ENCODE measurements around the gene RPS18. TPM values are rescaled to one million over a fixed set of nuclear protein-coding genes. Genes with fewer than 3 reads are reported as not detected.

The RPS18 gene
- 5,390 and 8,802 TPM in 2 replicates for total RNA-seq

DNA sequence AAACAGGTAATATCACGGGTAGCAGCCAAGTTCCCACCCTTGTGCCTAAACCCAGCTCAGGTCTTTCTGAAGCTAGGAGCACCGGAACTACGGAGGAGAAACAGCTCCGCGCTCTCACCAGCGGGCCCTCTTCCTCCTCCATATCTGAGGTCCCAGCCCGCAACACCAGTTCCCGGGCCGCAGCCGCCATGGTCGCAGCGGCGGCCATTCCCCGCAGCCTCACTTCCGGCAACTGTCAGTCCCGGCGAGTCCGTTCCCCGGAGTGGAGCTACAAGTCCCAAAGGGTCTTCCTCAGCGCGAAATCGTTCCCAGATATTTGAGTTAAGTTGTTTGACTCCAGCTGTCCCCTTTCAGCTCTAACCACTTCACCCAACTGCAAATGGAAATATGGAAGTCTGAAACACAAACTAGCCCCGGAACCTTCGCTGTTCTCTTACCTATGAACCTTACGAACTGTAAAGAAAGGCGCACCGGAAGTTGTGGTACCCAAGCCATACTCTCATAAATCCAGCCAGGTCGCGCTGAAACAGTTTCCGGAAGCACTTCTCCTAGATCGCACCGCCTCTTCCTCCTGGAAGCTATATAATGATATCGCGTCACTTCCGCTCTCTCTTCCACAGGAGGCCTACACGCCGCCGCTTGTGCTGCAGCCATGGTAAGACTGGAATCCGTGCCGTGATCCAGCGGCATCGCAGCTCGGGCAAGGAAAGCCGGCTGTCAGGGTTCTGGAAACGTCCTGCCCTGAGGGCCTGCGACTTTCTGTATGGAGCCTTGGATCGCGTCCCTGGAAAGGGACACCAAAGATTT lies at the start of gene RPS18, which contains the start of gene VPS52:
Gene RPS18, plus strand, starts transcription at position 608 of the 807 bp plus-strand sequence. Its CDS starts 45 bp downstream, at position 653.
Gene VPS52, minus strand, starts transcription at position 409 of the 807 bp plus-strand sequence. Its CDS starts 201 bp downstream, at position 208.

DNA sequence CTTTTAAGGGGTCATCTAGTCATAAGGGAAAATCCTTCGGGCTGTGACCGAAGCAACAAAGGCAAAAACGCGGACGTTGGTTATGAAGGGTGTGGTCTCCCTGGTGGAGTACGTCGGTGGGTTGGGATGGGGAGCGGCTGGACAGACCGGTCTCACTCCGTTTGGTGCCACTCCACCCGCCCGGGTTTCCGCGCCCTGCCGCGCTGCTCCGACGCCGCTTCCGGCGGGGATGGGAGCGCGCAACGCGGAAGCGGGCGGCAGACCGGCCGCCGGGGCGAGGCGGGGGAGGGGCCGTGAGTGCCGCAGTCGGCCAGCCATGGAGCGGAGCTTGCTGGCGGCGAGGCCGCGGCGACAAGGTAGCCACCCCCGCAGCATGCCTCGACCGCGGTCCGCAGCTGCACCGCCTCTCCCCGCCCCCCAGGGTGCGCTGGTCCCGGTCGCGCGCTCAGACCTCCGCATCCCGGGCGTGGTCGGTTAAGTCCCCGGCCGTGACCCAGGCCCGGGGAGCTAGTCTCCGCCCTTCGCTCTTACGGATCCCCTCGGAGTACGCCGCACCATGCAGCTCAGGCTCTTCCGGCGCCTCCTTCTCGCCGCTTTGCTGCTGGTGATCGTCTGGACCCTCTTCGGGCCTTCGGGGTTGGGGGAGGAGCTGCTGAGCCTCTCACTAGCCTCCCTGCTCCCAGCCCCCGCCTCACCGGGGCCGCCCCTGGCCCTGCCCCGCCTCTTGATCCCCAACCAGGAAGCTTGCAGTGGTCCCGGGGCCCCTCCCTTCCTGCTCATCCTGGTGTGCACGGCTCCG lies 5.2 kb downstream of the RPS18 start, which contains the start of gene B3GALT4:
Gene B3GALT4, plus strand, starts transcription at position 260 of the 799 bp plus-strand sequence. Its CDS starts 297 bp downstream, at position 557.

DNA sequence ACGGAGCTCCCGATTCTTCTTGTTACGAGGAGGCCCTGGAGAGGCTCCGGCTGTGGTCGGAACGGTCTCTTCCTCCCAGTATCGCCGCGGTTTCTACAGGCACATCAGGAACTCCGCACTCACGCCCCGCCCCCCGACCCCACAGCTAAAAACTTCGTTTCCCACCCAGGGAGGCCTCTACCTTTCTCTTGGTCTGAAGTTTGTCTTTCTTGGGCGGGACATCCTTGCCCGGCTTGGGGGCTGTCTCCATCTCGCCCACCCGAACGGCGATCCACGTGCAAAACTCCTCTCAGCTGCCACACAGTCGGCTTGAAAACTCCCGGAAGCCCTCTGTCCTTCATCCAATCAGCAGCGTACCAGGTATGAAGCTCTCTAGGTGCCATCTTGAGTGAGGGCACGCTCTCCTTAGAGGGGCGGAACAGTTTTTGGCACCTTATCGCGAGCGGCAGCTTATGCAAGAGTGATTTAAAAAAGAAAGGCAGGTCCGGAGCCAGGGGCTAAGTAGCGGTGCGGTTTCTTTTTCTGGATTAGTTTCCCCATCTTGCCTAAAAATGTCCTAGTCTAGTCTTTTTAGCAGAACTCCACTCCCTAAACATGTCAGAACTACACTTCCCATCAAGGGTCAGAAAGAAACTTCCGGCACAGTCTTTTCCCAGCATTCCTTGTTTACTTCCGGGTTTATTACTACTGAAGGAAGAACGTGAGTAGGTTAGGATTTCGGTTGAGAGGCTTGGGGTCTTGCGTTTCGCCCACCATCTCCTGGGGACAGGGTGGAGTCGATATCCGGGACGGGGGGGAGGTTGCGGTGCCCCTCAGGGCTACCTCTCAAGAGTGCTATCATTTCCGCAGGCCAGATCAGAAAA lies 17.3 kb downstream of the RPS18 start, which contains the start of the genes PFDN6 and WDR46:
Gene PFDN6, plus strand, starts transcription at position 681 of the 863 bp plus-strand sequence. CDS start 256 bp downstream, outside the sequence.
Gene WDR46, minus strand, starts transcription at position 319 of the 863 bp plus-strand sequence. Its CDS starts 69 bp downstream, at position 250.

DNA sequence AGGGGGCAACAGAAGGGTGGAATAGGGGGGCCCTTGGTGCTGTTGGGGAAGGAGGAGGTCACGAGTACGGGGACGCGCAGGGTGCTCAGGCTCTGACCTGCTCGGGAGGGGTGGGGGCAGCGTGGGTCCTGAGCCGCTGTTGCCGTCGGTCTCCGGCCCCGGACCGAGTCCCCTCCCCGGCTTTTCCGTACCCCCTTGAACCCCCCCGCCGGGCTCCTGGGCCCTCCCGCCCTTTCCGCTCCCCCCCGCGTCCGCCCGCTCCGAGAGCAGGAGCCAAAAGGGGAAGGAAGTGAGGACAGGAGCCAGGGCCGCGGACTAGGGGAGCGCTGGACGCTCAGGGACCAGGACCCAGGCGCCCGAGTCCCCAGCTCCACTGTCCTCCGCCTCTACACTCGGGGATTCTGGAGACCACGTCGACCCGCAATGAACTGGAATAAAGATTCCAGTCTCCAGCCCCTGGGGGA lies 26.9 kb downstream of the RPS18 start, which contains the start of gene RGL2:
Gene RGL2, minus strand, starts transcription at position 170 of the 464 bp plus-strand sequence. CDS start 332 bp downstream, outside the sequence.

DNA sequence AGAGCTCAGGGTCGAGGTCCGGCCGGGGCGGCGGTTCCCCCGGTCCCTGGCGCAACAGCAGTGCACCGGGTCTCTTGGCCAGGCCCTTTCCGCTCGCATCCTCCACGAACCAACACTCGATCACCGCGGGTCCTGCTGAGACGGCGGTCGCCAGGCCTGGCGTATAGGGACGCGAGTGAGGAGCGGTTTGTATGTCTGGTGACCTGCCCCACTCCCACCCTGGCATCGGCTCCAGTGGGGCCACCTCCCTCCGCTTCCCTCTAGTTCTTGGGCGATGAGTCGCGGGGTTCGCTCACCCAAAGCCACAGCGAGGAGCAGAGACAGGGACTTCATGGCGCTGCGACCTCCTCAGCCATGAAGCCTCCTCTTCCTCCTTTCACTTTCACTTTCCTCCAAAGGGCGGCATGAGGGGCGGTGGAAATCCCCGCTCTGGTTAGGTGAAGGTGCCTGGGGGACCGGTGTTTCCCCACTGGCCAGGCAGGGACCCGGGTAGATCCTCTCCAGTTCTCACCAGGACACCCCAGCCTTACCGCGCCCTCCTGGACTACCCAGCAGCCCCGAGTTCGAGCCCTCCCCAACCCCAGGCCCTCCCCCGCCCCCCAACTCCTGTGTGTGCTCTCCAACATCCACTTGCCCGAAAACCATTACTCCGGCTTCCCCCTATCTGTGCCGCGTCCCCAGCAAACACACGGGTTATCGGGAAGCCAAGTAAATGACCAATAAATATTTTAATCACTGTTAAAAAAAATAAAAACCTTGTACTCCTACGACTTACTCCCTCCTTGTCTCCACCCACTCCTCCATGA lies 42.0 kb downstream of the RPS18 start, which contains the start of gene TAPBP:
Gene TAPBP, minus strand, starts transcription at position 370 of the 806 bp plus-strand sequence. Its CDS starts 37 bp downstream, at position 333.

DNA sequence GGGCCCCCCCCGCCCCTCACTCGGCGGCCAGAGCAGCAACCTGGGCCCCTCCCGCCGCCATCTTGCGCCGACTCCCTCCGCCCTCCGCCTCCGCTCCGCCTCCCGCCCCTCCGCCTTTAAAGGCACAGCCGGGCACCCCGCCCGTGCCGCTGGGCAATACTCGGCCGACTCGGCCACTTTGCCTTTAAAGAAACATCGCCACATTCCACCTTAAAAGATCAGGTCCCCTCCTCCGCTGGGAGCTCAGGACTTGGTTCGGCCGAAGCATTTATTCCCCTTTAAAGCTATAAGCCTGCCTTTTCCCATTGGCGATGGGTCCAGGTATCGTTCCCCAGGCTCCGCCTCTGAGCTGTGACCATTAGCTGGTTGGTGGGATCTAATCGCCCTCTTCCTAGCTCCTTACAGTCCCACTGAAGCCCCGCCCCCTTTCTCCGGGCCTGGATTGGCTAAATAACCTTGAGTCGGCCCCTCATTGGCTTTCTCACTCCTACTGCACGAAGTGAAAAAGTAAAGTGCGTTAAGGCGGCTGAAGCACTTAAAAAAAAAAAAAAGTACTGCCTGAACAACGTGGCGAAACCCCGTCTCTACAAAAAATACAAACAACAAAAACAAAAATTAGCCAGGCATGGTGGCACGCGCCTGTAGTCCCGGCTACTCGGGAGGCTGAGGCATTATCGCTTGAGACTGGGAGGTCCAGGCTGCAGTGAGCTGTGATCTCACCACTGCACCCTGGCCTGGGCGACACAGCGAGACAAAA lies 46.0 kb downstream of the RPS18 start, which contains the start of gene ZBTB22:
Gene ZBTB22, minus strand, starts transcription at position 76 of the 757 bp plus-strand sequence. CDS start 828 bp downstream, outside the sequence.

Other genes with a start within 250 kb of the RPS18 start
- gene HLA-DPA1, start 198.4 kb upstream of the RPS18 start, total RNA-seq: 1.6 and 5.1 TPM in 2 replicates
- gene HLA-DPB1, start 196.1 kb upstream of the RPS18 start, total RNA-seq: 7.7 and 7.8 TPM in 2 replicates
- gene COL11A2, start 79.6 kb upstream of the RPS18 start, total RNA-seq: under 0.01 and 0.09 TPM in 2 replicates
- 20.3 and 20.7 TPM in 2 replicates for gene RXRB, start 71.4 kb upstream of the RPS18 start, total RNA-seq
- 97.4 and 161 TPM in 2 replicates for gene SLC39A7, start 71.2 kb upstream of the RPS18 start, total RNA-seq
- 5.7 and 9.1 TPM in 2 replicates for gene HSD17B8, start 67.4 kb upstream of the RPS18 start, total RNA-seq
- 12.3 and 12.8 TPM in 2 replicates for gene RING1, start 63.6 kb upstream of the RPS18 start, total RNA-seq
- gene VPS52, start 199 bp upstream of the RPS18 start, total RNA-seq: 34.2 and 34.8 TPM in 2 replicates
- 1.7 and 2.3 TPM in 2 replicates for gene B3GALT4, start 5.0 kb downstream of the RPS18 start, total RNA-seq
- 58.0 and 63.1 TPM in 2 replicates for gene WDR46, start 17.2 kb downstream of the RPS18 start, total RNA-seq
- 20.3 and 43.9 TPM in 2 replicates for gene PFDN6, start 17.5 kb downstream of the RPS18 start, total RNA-seq
- gene RGL2, start 26.9 kb downstream of the RPS18 start, total RNA-seq: 20.2 and 22.2 TPM in 2 replicates
- gene TAPBP, start 42.0 kb downstream of the RPS18 start, total RNA-seq: 62.6 and 65.8 TPM in 2 replicates
- gene ZBTB22, start 45.7 kb downstream of the RPS18 start, total RNA-seq: 18.5 and 19.1 TPM in 2 replicates
- gene DAXX, start 50.9 kb downstream of the RPS18 start, total RNA-seq: 25.2 and 26.2 TPM in 2 replicates
- gene KIFC1, start 119.7 kb downstream of the RPS18 start, total RNA-seq: 0.47 and 1.3 TPM in 2 replicates
- 24.5 and 29.9 TPM in 2 replicates for gene PHF1, start 138.9 kb downstream of the RPS18 start, total RNA-seq
- gene CUTA, start 146.0 kb downstream of the RPS18 start, total RNA-seq: 174 and 180 TPM in 2 replicates
- 2.6 and 6.2 TPM in 2 replicates for gene SYNGAP1, start 148.0 kb downstream of the RPS18 start, total RNA-seq
- 1.4 and 4.1 TPM in 2 replicates for gene ZBTB9, start 182.5 kb downstream of the RPS18 start, total RNA-seq